GM12891 (cell line): ENCODE results near the gene ZSWIM1.

Source experiments
- PAX5 ChIP-seq: IDR thresholded peaks from 2 replicates; pipeline ENCODE4 v1.6.1; 2011; ENCODE audit warnings: low read length, moderate library complexity, mild to moderate bottlenecking; ENCODE audit not compliant: insufficient read depth, severe bottlenecking
- POLR2A ChIP-seq: IDR thresholded peaks from 2 replicates; pipeline ENCODE4 v1.6.1; 2011; ENCODE audit warnings: low read depth, low read length, control low read depth
- POLR2AphosphoS5 ChIP-seq: IDR thresholded peaks from 2 replicates; pipeline ENCODE4 v1.6.1; 2011; ENCODE audit warnings: low read depth, low read length, control low read depth
- POU2F2 ChIP-seq: IDR thresholded peaks from 2 replicates; pipeline ENCODE4 v1.6.1; 2011; ENCODE audit warnings: low read depth, mild to moderate bottlenecking, control low read depth, low read length, moderate library complexity
- SPI1 ChIP-seq: IDR thresholded peaks from 2 replicates; pipeline ENCODE4 v1.6.1; 2011; ENCODE audit warnings: low read depth, low read length, control low read depth
- TAF1 ChIP-seq: IDR thresholded peaks from 2 replicates; pipeline ENCODE4 v1.6.1; 2011; ENCODE audit warnings: low read depth, low read length, control low read depth

DNA sequence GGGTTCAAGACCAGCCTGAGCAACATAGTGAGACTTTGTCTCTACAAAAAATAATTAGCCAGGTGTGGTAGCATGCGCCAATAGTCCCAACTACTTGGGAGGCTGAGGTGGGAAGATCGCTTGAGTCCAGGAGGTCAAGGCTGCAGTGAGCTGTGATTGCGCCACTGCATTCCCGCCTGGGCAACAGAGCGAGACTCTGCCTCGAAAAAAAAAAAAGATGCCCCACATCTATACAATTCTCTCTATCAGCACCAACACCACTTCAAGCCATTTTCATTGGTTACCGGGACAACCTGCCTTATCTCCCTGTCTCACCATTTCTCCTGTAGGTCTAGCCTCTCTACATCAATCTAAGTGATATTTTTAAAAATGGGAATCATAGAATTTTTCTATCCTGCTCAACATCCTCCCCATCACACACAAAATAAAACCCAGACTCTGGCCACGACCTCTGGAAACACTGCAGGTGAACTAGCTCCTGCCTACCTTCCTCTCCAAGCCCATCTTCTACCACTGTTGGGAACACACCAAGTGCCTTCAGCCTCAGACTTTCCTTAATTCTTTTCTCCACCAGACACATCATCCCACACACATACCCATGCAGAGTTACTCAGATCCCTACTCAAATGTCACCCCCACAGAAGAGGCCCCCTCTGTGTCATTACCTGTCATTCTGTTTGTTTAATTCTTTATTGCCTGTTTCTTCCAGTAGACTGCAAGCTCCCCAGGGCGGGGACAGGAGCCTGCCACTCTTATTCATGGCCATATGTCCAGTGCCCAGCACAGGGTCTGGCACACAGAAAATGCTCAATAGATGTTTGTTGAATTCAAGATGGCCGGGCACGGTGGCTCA is 40.5 kb downstream of the ZSWIM1 start:
- TF ChIP-seq SPI1 (no peak), POLR2A (no peak), TAF1 (no peak), POU2F2 (no peak), POLR2AphosphoS5 (no peak), PAX5 (no peak)
